ENCODE measurements around the gene BCAR3.
A peak's percentile ranks its signal among the peaks of the same experiment; 100 is the strongest.
"Not testable (repeated sequence)": the region's sequence is repeated elsewhere in the genome, so short reads cannot be mapped to it uniquely, and the experiment has no call there.

Gene BCAR3

DNA sequence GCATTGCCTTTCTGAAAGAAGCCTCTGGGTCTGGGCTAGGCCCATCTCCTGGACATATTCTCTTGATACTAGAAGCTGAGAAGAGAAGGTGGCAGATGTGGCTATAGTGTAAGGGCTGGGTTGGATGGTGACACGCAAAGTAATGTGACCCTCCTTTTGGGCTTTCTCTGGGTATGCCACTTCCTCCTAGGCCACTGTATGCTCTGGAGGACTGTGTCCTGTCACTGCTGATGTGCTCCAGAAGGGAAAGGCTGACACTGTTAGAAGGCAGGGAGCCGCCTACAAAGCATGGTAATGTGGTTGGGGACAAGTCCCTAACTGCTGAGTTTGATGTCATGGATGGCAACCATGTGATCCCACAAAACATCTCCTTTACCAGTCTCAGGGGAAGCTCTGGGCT, 112.1 kb downstream of the BCAR3 start:
- no peak overlapping the region for H3K9ac ChIP-seq (ENCODE audit: low read length in 5 of 5)

DNA sequence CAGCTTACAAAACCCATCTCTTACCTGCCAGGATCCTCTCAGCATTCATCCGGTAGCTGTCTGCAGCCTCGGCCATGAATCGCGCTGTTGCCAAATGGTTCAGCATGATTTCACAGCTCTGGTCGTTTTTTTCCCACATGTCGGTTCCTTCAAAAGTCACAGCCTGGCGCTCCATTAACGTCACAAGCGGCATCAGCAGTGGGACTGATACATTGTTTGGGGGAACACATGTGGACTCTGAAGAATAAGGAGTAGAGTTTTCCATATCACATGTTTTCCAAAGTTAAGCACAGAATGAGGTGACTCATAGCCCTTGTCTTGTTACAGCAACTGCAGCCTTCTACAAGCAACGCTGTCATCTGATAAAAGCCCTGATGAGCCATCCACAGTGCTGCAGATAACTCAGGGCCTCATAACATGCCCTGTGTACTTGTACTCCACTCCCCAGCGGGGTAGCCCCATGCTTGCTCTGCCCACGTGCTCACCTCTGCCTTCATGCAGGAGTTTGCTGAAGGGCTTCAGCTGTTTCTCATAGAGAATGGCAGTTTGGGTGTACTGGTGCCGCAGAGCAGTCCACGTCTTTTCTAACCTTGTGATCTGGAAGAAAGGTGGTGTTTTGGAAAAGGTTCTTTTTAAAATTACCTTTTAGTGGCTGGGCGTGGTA, 114.2 kb downstream of the BCAR3 start:
- no peak overlapping the region for H3K9ac ChIP-seq (ENCODE audit: low read length in 5 of 5)
- peaks cover 3 to 22% (median 15%) of the 10 kb centered on the region in 5 donors for H3K4me1 ChIP-seq (ENCODE audit: control insufficient read depth in 5 of 5, insufficient read depth in 5 of 5, low read length in 5 of 5)
- peak overlapping the region; percentile 32 for H3K27ac ChIP-seq (ENCODE audit: low read depth, low read length)
- no peak overlapping the region for H3K4me3 ChIP-seq (ENCODE audit: low read depth in 1 of 5, low read length in 5 of 5)
- H3K27me3 ChIP-seq (ENCODE audit: control insufficient read depth in 5 of 5, insufficient read depth in 4 of 5, low read length in 5 of 5) = no peaks in the 10 kb centered on the region
- H3K9me3 ChIP-seq (ENCODE audit: control insufficient read depth in 5 of 5, low read length in 5 of 5) = no peaks in the 10 kb centered on the region
- peaks cover 22 to 83% (median 63%) of the 10 kb centered on the region in 5 donors for H3K36me3 ChIP-seq (ENCODE audit: control insufficient read depth in 5 of 5, insufficient read depth in 5 of 5, low read length in 5 of 5)

More for the DNA sequence above, 112.1 kb downstream of the BCAR3 start:
- H3K9me3 ChIP-seq (ENCODE audit: control insufficient read depth in 5 of 5, low read length in 5 of 5) = no peaks in the 10 kb centered on the region
- H3K36me3 ChIP-seq (ENCODE audit: control insufficient read depth in 5 of 5, insufficient read depth in 5 of 5, low read length in 5 of 5) = peaks cover 18 to 84% (median 67%) of the 10 kb centered on the region in 5 donors
- no peaks in the 10 kb centered on the region for H3K27me3 ChIP-seq (ENCODE audit: control insufficient read depth in 5 of 5, insufficient read depth in 4 of 5, low read length in 5 of 5)
- peak overlapping the region; percentile 33 for H3K27ac ChIP-seq (ENCODE audit: low read depth, low read length)
- peaks cover 3 to 22% (median 15%) of the 10 kb centered on the region in 5 donors for H3K4me1 ChIP-seq (ENCODE audit: control insufficient read depth in 5 of 5, insufficient read depth in 5 of 5, low read length in 5 of 5)
- H3K4me3 ChIP-seq (ENCODE audit: low read depth in 1 of 5, low read length in 5 of 5) = no peak overlapping the region

DNA sequence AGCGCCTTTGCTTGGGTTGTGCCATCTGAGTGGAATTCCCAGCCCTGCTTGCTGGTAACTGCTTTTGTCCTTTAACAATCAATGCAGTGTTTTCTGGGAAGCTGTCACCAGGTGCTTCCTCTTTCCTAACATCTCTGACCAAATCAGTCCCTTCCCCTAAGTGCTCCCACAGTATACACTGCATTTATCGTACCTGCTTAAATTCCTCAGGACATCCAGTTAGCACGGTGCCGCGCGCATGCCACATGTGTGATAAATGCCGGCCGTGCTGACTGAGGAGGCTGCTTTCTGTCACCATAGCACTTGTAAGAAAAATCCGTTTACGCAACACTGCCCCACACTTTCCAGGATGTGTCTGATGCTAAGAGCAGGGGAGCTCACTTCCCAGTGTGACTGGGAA, 115.4 kb downstream of the BCAR3 start:
- peak overlapping the region; percentile 32 for H3K27ac ChIP-seq (ENCODE audit: low read depth, low read length)

DNA sequence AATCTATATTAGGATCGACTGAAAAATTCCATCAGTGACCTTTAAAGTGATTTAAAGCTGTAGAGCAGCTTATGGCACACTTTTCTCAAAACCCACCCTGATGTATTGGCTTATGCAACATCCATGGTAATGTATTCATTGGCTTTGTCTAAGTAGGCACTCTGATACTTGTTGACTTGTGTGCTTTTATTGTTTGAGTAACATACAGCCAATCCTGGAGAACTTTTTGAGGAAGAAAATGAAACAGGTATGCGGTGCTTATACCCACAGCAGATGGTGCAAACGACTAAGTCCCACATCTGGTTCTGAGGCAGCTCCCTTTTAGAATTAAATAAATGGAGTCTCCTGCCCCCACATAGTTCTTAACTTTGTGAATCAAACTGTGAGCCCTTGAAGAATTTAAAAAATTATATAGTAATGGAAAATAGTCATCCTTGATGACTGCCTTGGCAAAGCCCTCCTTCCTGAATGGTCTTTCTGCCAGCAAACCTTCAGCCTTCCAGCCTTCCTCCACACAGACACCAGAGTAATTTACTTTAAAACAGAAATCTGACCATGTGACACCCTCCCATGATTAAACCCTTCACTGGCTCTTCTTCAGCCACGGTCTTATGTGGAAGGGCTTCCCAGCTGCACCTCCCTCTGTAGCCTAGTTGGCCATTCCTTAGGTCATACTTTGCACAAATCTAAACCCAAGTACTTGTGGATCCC, 116.0 kb downstream of the BCAR3 start:
- Histone ChIP-seq H3K4me3 (ENCODE audit: low read depth in 1 of 5, low read length in 5 of 5) (no peak overlapping the region), H3K4me1 (ENCODE audit: control insufficient read depth in 5 of 5, insufficient read depth in 5 of 5, low read length in 5 of 5) (peaks cover 3 to 22% (median 15%) of the 10 kb centered on the region in 5 donors), H3K27me3 (ENCODE audit: control insufficient read depth in 5 of 5, insufficient read depth in 4 of 5, low read length in 5 of 5) (no peaks in the 10 kb centered on the region), H3K9ac (ENCODE audit: low read length in 5 of 5) (peak overlapping the region in 1 of 5 donors; percentile 2), H3K27ac (ENCODE audit: low read depth, low read length) (peak overlapping the region; percentile 32), H3K9me3 (ENCODE audit: control insufficient read depth in 5 of 5, low read length in 5 of 5) (no peaks in the 10 kb centered on the region), H3K36me3 (ENCODE audit: control insufficient read depth in 5 of 5, insufficient read depth in 5 of 5, low read length in 5 of 5) (peaks cover 35 to 84% (median 56%) of the 10 kb centered on the region in 5 donors)

More for the DNA sequence above, 115.4 kb downstream of the BCAR3 start:
- no peaks in the 10 kb centered on the region for H3K27me3 ChIP-seq (ENCODE audit: control insufficient read depth in 5 of 5, insufficient read depth in 4 of 5, low read length in 5 of 5)
- H3K4me1 ChIP-seq (ENCODE audit: control insufficient read depth in 5 of 5, insufficient read depth in 5 of 5, low read length in 5 of 5) = peaks cover 3 to 22% (median 15%) of the 10 kb centered on the region in 5 donors
- H3K9me3 ChIP-seq (ENCODE audit: control insufficient read depth in 5 of 5, low read length in 5 of 5) = no peaks in the 10 kb centered on the region
- H3K4me3 ChIP-seq (ENCODE audit: low read depth in 1 of 5, low read length in 5 of 5) = no peak overlapping the region
- peaks cover 30 to 82% (median 59%) of the 10 kb centered on the region in 5 donors for H3K36me3 ChIP-seq (ENCODE audit: control insufficient read depth in 5 of 5, insufficient read depth in 5 of 5, low read length in 5 of 5)
- peak overlapping the region in 1 of 5 donors; percentile 2 for H3K9ac ChIP-seq (ENCODE audit: low read length in 5 of 5)

DNA sequence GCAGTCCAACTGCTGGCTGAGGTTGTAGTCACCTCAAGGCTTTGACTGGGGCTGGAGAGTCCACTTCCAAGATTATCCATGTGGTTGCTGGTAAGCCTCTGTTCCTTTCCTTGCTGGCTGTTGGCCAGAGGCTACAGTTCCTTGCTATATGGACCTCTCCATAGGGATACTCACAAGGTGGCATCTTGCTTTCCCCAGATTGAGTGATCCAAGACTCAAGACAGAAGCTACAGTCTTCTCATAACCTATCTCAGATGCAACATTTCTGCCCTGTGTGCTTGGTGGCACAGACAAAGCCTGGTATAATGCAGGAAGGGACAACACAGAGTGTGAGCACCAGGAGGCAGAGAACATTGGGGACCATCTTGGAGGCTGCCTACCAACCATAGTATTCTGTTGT, 121.9 kb downstream of the BCAR3 start:
- Histone ChIP-seq H3K4me1 (ENCODE audit: control insufficient read depth in 5 of 5, insufficient read depth in 5 of 5, low read length in 5 of 5) (peaks cover 0 to 5% (median 4%) of the 10 kb centered on the region in 5 donors), H3K9ac (ENCODE audit: low read length in 5 of 5) (no peak overlapping the region), H3K4me3 (ENCODE audit: low read depth in 1 of 5, low read length in 5 of 5) (no peak overlapping the region), H3K27me3 (ENCODE audit: control insufficient read depth in 5 of 5, insufficient read depth in 4 of 5, low read length in 5 of 5) (no peaks in the 10 kb centered on the region), H3K27ac (ENCODE audit: low read depth, low read length) (no peak overlapping the region), H3K36me3 (ENCODE audit: control insufficient read depth in 5 of 5, insufficient read depth in 5 of 5, low read length in 5 of 5) (peaks cover 18 to 41% (median 28%) of the 10 kb centered on the region in 5 donors), H3K9me3 (ENCODE audit: control insufficient read depth in 5 of 5, low read length in 5 of 5) (no peaks in the 10 kb centered on the region)

DNA sequence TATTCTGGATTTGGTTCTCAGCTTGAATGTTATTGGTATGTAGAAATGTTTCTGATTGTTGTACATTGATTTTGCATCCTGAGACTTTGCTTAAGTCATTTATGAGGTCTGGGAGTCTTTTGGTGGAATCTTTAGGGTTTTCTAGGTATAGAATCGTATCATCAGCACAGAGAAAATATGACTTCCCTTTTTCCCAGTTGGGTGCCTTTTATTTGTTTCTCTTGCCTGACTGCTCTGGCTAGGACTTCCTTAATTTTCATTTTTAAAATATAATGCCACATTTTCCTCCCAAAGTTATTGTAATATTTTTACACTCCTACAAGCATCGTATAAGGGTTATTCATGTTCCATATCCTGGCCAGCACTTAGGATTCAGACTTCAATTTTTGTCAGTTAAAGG, 122.6 kb downstream of the BCAR3 start:
- no peak overlapping the region for H3K9ac ChIP-seq (ENCODE audit: low read length in 5 of 5)
- no peaks in the 10 kb centered on the region for H3K27me3 ChIP-seq (ENCODE audit: control insufficient read depth in 5 of 5, insufficient read depth in 4 of 5, low read length in 5 of 5)
- H3K27ac ChIP-seq (ENCODE audit: low read depth, low read length) = no peak overlapping the region
- peaks cover 18 to 35% (median 28%) of the 10 kb centered on the region in 5 donors for H3K36me3 ChIP-seq (ENCODE audit: control insufficient read depth in 5 of 5, insufficient read depth in 5 of 5, low read length in 5 of 5)
- H3K4me1 ChIP-seq (ENCODE audit: control insufficient read depth in 5 of 5, insufficient read depth in 5 of 5, low read length in 5 of 5) = peaks cover 0 to 11% (median 7%) of the 10 kb centered on the region in 5 donors
- no peaks in the 10 kb centered on the region for H3K9me3 ChIP-seq (ENCODE audit: control insufficient read depth in 5 of 5, low read length in 5 of 5)
- H3K4me3 ChIP-seq (ENCODE audit: low read depth in 1 of 5, low read length in 5 of 5) = no peak overlapping the region

DNA sequence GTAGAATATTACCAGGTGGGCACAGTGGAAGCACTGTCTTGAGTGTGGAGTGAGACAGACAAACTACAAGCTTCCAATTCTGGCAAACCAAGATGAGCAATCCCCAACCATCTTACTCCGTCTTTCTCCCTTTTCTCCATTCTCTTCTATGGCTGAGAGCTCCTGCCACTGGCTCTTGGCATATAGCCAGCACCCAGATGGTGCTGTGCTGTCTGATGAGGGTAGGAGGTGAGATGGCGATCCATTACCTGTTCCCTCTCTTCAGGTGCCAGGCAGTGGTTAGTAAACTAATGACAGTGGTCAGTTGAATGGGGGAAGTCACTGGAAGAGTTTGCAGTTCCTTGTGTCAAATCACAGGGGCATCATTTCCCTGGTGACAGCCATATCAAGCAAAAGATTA, 125.3 kb downstream of the BCAR3 start:
- Histone ChIP-seq H3K4me1 (ENCODE audit: control insufficient read depth in 5 of 5, insufficient read depth in 5 of 5, low read length in 5 of 5) (peaks cover 0 to 30% (median 28%) of the 10 kb centered on the region in 5 donors), H3K4me3 (ENCODE audit: low read depth in 1 of 5, low read length in 5 of 5) (no peak overlapping the region), H3K36me3 (ENCODE audit: control insufficient read depth in 5 of 5, insufficient read depth in 5 of 5, low read length in 5 of 5) (peaks cover 6 to 15% (median 12%) of the 10 kb centered on the region in 5 donors), H3K27ac (ENCODE audit: low read depth, low read length) (no peak overlapping the region), H3K9ac (ENCODE audit: low read length in 5 of 5) (no peak overlapping the region), H3K27me3 (ENCODE audit: control insufficient read depth in 5 of 5, insufficient read depth in 4 of 5, low read length in 5 of 5) (no peaks in the 10 kb centered on the region), H3K9me3 (ENCODE audit: control insufficient read depth in 5 of 5, low read length in 5 of 5) (no peaks in the 10 kb centered on the region)

DNA sequence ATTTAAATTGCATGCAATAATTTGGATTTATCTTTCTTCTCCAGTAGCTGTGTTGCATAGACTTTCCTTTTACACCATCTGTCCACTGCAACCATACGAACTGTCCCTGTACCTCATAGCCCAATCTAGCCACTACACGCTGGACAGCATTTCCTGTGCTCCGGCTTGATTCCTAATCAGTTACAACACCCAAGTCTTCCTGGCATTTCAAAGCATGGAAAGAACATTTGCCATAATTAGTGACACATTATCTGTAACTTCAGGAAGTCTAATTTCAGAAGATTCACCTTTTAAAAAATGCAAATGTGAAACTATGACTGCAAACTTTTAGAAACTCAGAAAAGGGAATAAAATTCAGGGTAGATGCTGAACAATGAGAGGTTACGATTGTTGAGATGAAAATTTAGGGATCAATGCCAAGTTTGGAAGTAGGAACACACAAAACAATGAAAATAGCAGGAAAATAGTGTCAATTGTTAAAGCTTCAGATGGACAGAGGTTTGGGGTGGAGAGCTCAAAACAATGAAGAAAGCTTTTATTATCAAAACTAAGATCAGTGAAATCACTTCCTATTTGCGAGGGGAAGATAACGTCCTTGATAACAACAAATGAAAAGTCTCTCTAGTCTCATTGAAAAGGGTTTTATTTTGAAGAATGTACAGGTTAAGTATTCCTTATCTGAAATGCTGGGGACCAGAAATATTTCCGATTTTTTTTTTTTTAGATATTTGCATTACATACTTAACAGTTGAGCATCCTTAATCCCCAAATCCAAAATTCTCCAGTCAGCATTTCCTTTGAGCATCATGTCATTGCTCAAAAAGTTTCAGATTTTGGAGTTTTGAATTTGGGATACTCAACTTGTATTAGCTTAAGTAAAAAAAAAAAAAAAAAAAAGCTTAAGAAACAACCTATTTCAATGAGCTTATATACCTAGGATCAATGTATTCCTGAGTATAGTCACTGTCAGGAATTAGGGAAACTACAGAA, 126.5 kb downstream of the BCAR3 start:
- Histone ChIP-seq H3K9ac (ENCODE audit: low read length in 5 of 5) (no peak overlapping the region), H3K4me3 (ENCODE audit: low read depth in 1 of 5, low read length in 5 of 5) (no peak overlapping the region), H3K27ac (ENCODE audit: low read depth, low read length) (peak overlapping the region; percentile 69)

DNA sequence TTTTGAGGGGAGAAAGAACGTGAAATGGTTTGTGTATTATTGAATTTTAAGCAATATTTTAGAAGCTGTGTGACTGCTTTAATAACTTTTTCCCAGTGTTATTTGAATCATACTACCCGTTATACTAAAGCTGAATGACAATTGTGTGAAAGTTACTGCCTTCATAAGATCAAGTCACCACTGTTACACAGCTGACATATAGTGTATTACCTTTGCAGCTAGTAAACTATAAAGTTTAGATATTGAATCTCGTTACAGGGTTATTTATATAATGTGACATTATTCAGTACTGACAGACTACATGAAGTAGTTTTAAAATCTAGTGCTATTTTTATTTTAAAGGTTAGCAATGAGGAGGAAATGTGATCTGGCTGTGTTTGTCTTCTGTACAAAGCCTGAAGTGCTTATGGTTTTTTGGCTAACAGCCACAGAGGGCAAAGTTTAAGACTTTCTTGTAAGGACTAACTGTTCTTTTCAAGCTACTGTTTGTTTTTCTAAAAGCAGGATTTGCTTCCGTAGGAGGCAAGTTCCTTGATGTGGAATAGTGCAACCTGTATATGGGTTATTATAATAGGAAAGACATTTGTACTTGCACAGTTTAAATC, 127.6 kb downstream of the BCAR3 start:
- not testable (repeated sequence) for H3K27me3 ChIP-seq (ENCODE audit: control insufficient read depth in 5 of 5, insufficient read depth in 4 of 5, low read length in 5 of 5); H3K9me3 ChIP-seq (ENCODE audit: control insufficient read depth in 5 of 5, low read length in 5 of 5); H3K9ac ChIP-seq (ENCODE audit: low read length in 5 of 5); H3K4me3 ChIP-seq (ENCODE audit: low read depth in 1 of 5, low read length in 5 of 5)
- Histone ChIP-seq H3K36me3 (ENCODE audit: control insufficient read depth in 5 of 5, insufficient read depth in 5 of 5, low read length in 5 of 5) (peaks cover 7 to 18% (median 13%) of the 10 kb centered on the region in 5 donors), H3K27ac (ENCODE audit: low read depth, low read length) (peak overlapping the region; percentile 69), H3K4me1 (ENCODE audit: control insufficient read depth in 5 of 5, insufficient read depth in 5 of 5, low read length in 5 of 5) (peaks cover 0 to 30% (median 28%) of the 10 kb centered on the region in 5 donors)

More for the DNA sequence above, 126.5 kb downstream of the BCAR3 start:
- H3K4me1 ChIP-seq (ENCODE audit: control insufficient read depth in 5 of 5, insufficient read depth in 5 of 5, low read length in 5 of 5) = peaks cover 0 to 30% (median 28%) of the 10 kb centered on the region in 5 donors
- no peaks in the 10 kb centered on the region for H3K9me3 ChIP-seq (ENCODE audit: control insufficient read depth in 5 of 5, low read length in 5 of 5)
- H3K27me3 ChIP-seq (ENCODE audit: control insufficient read depth in 5 of 5, insufficient read depth in 4 of 5, low read length in 5 of 5) = no peaks in the 10 kb centered on the region
- peaks cover 7 to 16% (median 13%) of the 10 kb centered on the region in 5 donors for H3K36me3 ChIP-seq (ENCODE audit: control insufficient read depth in 5 of 5, insufficient read depth in 5 of 5, low read length in 5 of 5)

All from subcutaneous abdominal adipose tissue (tissue), 5 donors.